ENCODE data around the gene SLC25A1. TPM values are rescaled to one million over a fixed set of nuclear protein-coding genes. Genes with fewer than 3 reads are reported as not detected.

SLC25A1 gene
- total RNA-seq, 1 donor from 2014 or later = 50.3 TPM

GRCh38 chr22:19142394-19142793 is 36.1 kb downstream of the SLC25A1 start:
- no peak for TF ChIP-seq CTCF (IDR thresholded peaks at IDR 0.05)
- H3K9me3 ChIP-seq = no peaks in the 10 kb centered on the region
- no peak overlapping the region for H3K27ac ChIP-seq
- intact Hi-C loops (cut with DNase I) = no loop called here
- H3K36me3 ChIP-seq = peaks cover 54% of the 10 kb centered on the region
- DNase-seq (no peak), ATAC-seq (no peak)
- peaks cover 11% of the 10 kb centered on the region for H3K4me1 ChIP-seq
- no peak overlapping the region for H3K4me3 ChIP-seq
- H3K27me3 ChIP-seq (ENCODE audit: low read depth) = peaks cover 4% of the 10 kb centered on the region

- Histone ChIP-seq H3K27me3 (ENCODE audit: low read depth) (no peaks in the 10 kb centered on the region), H3K4me1 (peaks cover 11% of the 10 kb centered on the region), H3K4me3 (no peak overlapping the region), H3K9me3 (no peaks in the 10 kb centered on the region), H3K27ac (no peak overlapping the region), H3K36me3 (peaks cover 75% of the 10 kb centered on the region)
- no peak for ATAC-seq
- no peak for DNase-seq
- intact Hi-C loops (cut with DNase I) = no loop called here
- no peak for TF ChIP-seq CTCF (IDR thresholded peaks at IDR 0.05)
Observed at GRCh38 chr22:19139974-19140373, 38.6 kb downstream of the SLC25A1 start.

- TF ChIP-seq CTCF (IDR thresholded peaks at IDR 0.05) = no peak
- H3K36me3 ChIP-seq = peaks cover 85% of the 10 kb centered on the region
Observed at GRCh38 chr22:19139001-19139356, 39.6 kb downstream of the SLC25A1 start.

GRCh38 chr22:19138217-19139000 is 40.1 kb downstream of the SLC25A1 start:
- Histone ChIP-seq H3K27ac (no peak overlapping the region), H3K4me3 (no peak overlapping the region), H3K9me3 (no peaks in the 10 kb centered on the region), H3K4me1 (peaks cover 4% of the 10 kb centered on the region), H3K36me3 (peaks cover 91% of the 10 kb centered on the region), H3K27me3 (ENCODE audit: low read depth) (no peaks in the 10 kb centered on the region)
- intact Hi-C loops (cut with DNase I) = no loop called here
- no peak for TF ChIP-seq CTCF (IDR thresholded peaks at IDR 0.05)
- ATAC-seq (no peak), DNase-seq (no peak)

More at GRCh38 chr22:19139001-19139356, 39.6 kb downstream of the SLC25A1 start:
- H3K4me1 ChIP-seq = peaks cover 10% of the 10 kb centered on the region
- intact Hi-C loops (cut with DNase I) = no loop called here
- no peak for DNase-seq
- H3K9me3 ChIP-seq = no peaks in the 10 kb centered on the region
- no peak for ATAC-seq
- H3K27me3 ChIP-seq (ENCODE audit: low read depth) = no peaks in the 10 kb centered on the region
- no peak overlapping the region for H3K4me3 ChIP-seq
- H3K27ac ChIP-seq = no peak overlapping the region

- TF ChIP-seq CTCF (IDR thresholded peaks at IDR 0.05) = no peak
- no peaks in the 10 kb centered on the region for H3K9me3 ChIP-seq
- no peaks in the 10 kb centered on the region for H3K27me3 ChIP-seq (ENCODE audit: low read depth)
- peaks cover 97% of the 10 kb centered on the region for H3K36me3 ChIP-seq
- no peak overlapping the region for H3K27ac ChIP-seq
- no peaks in the 10 kb centered on the region for H3K4me1 ChIP-seq
- no peak overlapping the region for H3K4me3 ChIP-seq
- DNase-seq = no peak
- ATAC-seq = no peak
- intact Hi-C loops (cut with DNase I) = no loop called here
Observed at GRCh38 chr22:19137384-19138216, 40.9 kb downstream of the SLC25A1 start.

Data from lower lobe of right lung (tissue), 2 donors.